K562 (cell line): Measurements from ENCODE around the gene MBD4. TPM values are rescaled to one million over a fixed set of nuclear protein-coding genes. Genes with fewer than 3 reads are reported as not detected.

Experiments used
- ATF1 ChIP-seq, 2 experiments: fragments of 450-650 bp in 1 of 2; IDR thresholded peaks; 2 replicates each; pipeline ENCODE4 v1.6.1; 2016; ENCODE audit warnings: missing compliant biosample characterization in 1 of 2, missing genetic modification characterization in 1 of 2
- CHD2 ChIP-seq: IDR thresholded peaks from 2 replicates; pipeline ENCODE4 v1.6.1; 2011; ENCODE audit warnings: low read depth, low read length
- COPS2 ChIP-seq: fragments of 450-650 bp; conservative IDR thresholded peaks from 2 replicates; pipeline ENCODE4 v1.6.1; 2016; ENCODE audit warnings: mild to moderate bottlenecking, moderate library complexity
- CTBP1 ChIP-seq: fragments of 450-650 bp; IDR thresholded peaks from 2 replicates; pipeline ENCODE4 v1.6.1; 2016; ENCODE audit warnings: borderline replicate concordance
- ESRRA ChIP-seq: fragments of 450-650 bp; IDR thresholded peaks from 2 replicates; pipeline ENCODE4 v1.6.1; 2014; ENCODE audit warnings: low read depth, mild to moderate bottlenecking, moderate library complexity, borderline replicate concordance
- FOXJ2 ChIP-seq: fragments of 200-800 bp; sonication (Bioruptor generic); IDR thresholded peaks from 2 replicates; pipeline ENCODE4 v1.6.1; 2016; ENCODE audit warnings: missing genetic modification characterization, missing compliant biosample characterization
- HIVEP1 ChIP-seq: fragments of 250-450 bp; sonication (Bioruptor Pico); IDR thresholded peaks from 2 replicates; pipeline ENCODE4 v1.4.0; 2020; ENCODE audit warnings: mild to moderate bottlenecking
- HNRNPK ChIP-seq: fragments of 200-400 bp; formaldehyde crosslinking; IDR thresholded peaks from one replicate; pipeline ENCODE4 v1.6.1; 2018; ENCODE audit warnings: mild to moderate bottlenecking, low read depth, low read length; ENCODE audit not compliant: poor library complexity, severe bottlenecking
- ILF3 ChIP-seq: fragments of 450-650 bp; IDR thresholded peaks from 2 replicates; pipeline ENCODE4 v1.6.1; 2018; ENCODE audit warnings: antibody characterized with exemption, mild to moderate bottlenecking, moderate library complexity, borderline replicate concordance
- MYC ChIP-seq, 2 experiments: fragments of 250-450 bp in 1 of 2; sonication (Bioruptor Pico) in 1 of 2; IDR thresholded peaks; 2 replicates each; pipeline versions ENCODE4 v1.5.1 to v1.6.1; 2012 to 2021; ENCODE audit warnings: low read depth in 2 of 2, borderline replicate concordance in 1 of 2, improper control_type of control experiment in 1 of 2, low read length in 1 of 2, mild to moderate bottlenecking in 1 of 2, moderate library complexity in 1 of 2
- NCOA4 ChIP-seq: fragments of 450-650 bp; IDR thresholded peaks from 2 replicates; pipeline ENCODE4 v1.6.1; 2018; ENCODE audit warnings: mild to moderate bottlenecking; ENCODE audit not compliant: partially characterized antibody
- NFIC ChIP-seq: fragments of 450-650 bp; IDR thresholded peaks from 2 replicates; pipeline ENCODE4 v1.6.1; 2017; ENCODE audit warnings: mild to moderate bottlenecking, inconsistent platforms
- RBM22 ChIP-seq: fragments of 200-400 bp; formaldehyde crosslinking; IDR thresholded peaks from 2 replicates; pipeline ENCODE4 v1.6.1; 2018; ENCODE audit warnings: low read length, low read depth; ENCODE audit not compliant: poor library complexity, severe bottlenecking
- SIN3A ChIP-seq, 2 experiments: fragments of 150-350 bp in 1 of 2; IDR thresholded peaks; 2 replicates each; pipeline ENCODE4 v1.6.1; 2011 to 2016; ENCODE audit warnings: borderline replicate concordance in 2 of 2, low read depth in 2 of 2, low read length in 2 of 2, mild to moderate bottlenecking in 2 of 2, moderate library complexity in 2 of 2; ENCODE audit not compliant: control insufficient read depth in 1 of 2
- SREBF2 ChIP-seq: sonication (generic); formaldehyde crosslinking; IDR thresholded peaks from 2 replicates; pipeline ENCODE4 v1.4.0; 2020; ENCODE audit warnings: mild to moderate bottlenecking, missing genetic modification reagents
- TBL1XR1 ChIP-seq, 2 experiments: IDR thresholded peaks; 2 replicates each; pipeline ENCODE4 v1.6.1; 2012; ENCODE audit warnings: improper control_type of control experiment in 2 of 2, low read length in 2 of 2, mild to moderate bottlenecking in 1 of 2
- TEAD4 ChIP-seq, 2 experiments: sonication (generic) in 1 of 2; formaldehyde crosslinking in 1 of 2; IDR thresholded peaks; 2 replicates each; pipeline versions ENCODE4 v1.6.1 to v1.8.0; 2012 to 2022; ENCODE audit warnings: borderline replicate concordance in 1 of 2, inconsistent platforms in 1 of 2, low read length in 1 of 2, mild to moderate bottlenecking in 1 of 2, missing genetic modification reagents in 1 of 2
- U2AF1 ChIP-seq: fragments of 200-400 bp; formaldehyde crosslinking; optimal IDR thresholded peaks from 2 replicates; pipeline ENCODE3; 2017; ENCODE audit warnings: mild to moderate bottlenecking, low read depth, low read length, moderate library complexity
- ZBTB1 ChIP-seq: sonication (generic); formaldehyde crosslinking; IDR thresholded peaks from 2 replicates; pipeline ENCODE4 v1.8.1; 2023; ENCODE audit warnings: missing genetic modification reagents, low read depth, mild to moderate bottlenecking, borderline replicate concordance
- ZNF551 ChIP-seq: fragments of 250-450 bp; sonication (Bioruptor Pico); IDR thresholded peaks from 2 replicates; pipeline ENCODE4 v1.5.0; 2021; ENCODE audit warnings: mild to moderate bottlenecking, moderate library complexity
- ZNF584 ChIP-seq: fragments of 200-800 bp; sonication (Bioruptor generic); IDR thresholded peaks from 2 replicates; pipeline ENCODE4 v1.6.1; 2016; ENCODE audit warnings: low read depth, mild to moderate bottlenecking, missing genetic modification characterization, missing compliant biosample characterization
- polyA plus RNA-seq, 8 experiments: library from polyadenylated mRNA; depleted of rRNA in 4 of 8; stranded (reverse) in 5 of 8; unstranded in 3 of 8; fragments of >200 nt; fragmentation: Nextera tagmentation in 2 of 8; fragmentation: Illumina TruSeq in 1 of 8; extraction: Ambion mirVana in 2 of 8; extraction: Trizol in 1 of 8; gene quantifications; 2 replicates each; pipeline versions ENCODE4 v1.2.1 to v1.2.3, GENCODE V29; 2011 to 2014; ENCODE audit warnings: inconsistent platforms in 1 of 8, missing spikeins in 1 of 8
- total RNA-seq, 7 experiments: library from RNA; depleted of rRNA in 6 of 7; stranded (reverse); fragments of >200 nt in 6 of 7; fragmentation: Illumina TruSeq in 2 of 7; extraction: Trizol in 2 of 7; gene quantifications; 2 replicates each; pipeline versions ENCODE4 v1.2.1 to v1.2.3, GENCODE V29; 2011 to 2021; ENCODE audit warnings: low replicate concordance in 1 of 7
- TF ChIP-seq, protein P1 (sequence below): sonication (generic); formaldehyde crosslinking; IDR thresholded peaks from 2 replicates; pipeline ENCODE4 v1.8.1; 2023; ENCODE audit warnings: mild to moderate bottlenecking, missing genetic modification reagents, moderate library complexity
- TF ChIP-seq, protein P2 (sequence below): fragments of 450-650 bp; IDR thresholded peaks from 2 replicates; pipeline ENCODE4 v1.6.1; 2017; ENCODE audit warnings: antibody characterized with exemption

Gene MBD4
- total and polyA plus RNA-seq, 9 of the 15 experiments (the other 6 are each of a cell fraction or from before 2014, with no cell fraction given) = 13.3 to 63.9 (median 39.0) TPM

DNA sequence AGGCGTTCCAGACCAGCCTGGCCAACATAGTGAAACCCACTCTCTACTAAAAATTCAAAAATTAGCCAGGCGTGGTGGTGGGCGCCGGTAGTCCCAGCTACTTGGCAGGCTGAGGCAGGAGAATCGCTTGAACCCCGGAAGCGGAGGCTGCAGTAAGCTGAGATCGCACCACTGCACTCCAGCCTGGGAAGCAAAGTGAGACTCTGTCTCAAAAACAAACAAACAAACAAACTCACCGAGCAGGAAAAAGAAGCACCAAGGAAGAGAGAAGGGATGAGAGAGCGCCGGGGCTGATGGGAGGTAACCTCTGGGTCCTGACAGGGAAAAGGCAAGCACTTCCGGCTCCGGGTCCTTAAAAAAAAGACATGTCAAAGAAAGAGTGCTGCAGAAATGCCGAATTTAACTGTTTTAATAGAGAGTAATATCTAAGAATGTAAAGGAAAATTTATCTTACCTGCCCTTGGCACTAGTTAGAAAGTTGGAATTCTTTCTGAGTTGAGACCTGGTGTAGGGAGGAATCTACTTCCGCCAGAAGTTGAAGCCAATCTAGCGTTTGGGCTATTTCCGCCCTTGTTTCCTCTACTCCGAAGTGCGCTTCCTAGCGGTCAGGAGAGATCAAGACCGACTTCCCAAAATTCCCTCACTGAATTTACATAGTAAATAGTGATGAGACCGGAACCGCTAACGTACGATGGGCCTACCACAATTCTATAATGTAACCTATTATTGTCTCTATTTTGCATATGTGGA, 40.4 kb downstream of the MBD4 start (continued):
- TF ChIP-seq SIN3A (IDR thresholded peaks at IDR 0.05; ENCODE audit: borderline replicate concordance in 2 of 2, control insufficient read depth in 1 of 2, low read depth in 2 of 2, low read length in 2 of 2) = peak in 1 of 2 experiments; percentile 96; a peak in 2 of 4 replicates
- TF ChIP-seq COPS2 = no peak
- TF ChIP-seq HNRNPK = no peak
- no peak for TF ChIP-seq ATF1 (CRISPR knock-in tag; IDR thresholded peaks at IDR 0.05)
- peak; percentile 76 for TF ChIP-seq ATF1 (tag; IDR thresholded peaks at IDR 0.05)
- TF ChIP-seq U2AF1 = no peak
- TF ChIP-seq TBL1XR1 (IDR thresholded peaks at IDR 0.05; ENCODE audit: low read length in 2 of 2) = peak in 1 of 2 experiments; percentile 40; a peak in 1 of 4 replicates
- TF ChIP-seq TEAD4 (IDR thresholded peaks at IDR 0.05; ENCODE audit: low read length) = peak; percentile 73
- TF ChIP-seq TEAD4 (CRISPR knock-in tag; IDR thresholded peaks at IDR 0.05; ENCODE audit: borderline replicate concordance) = no peak
- TF ChIP-seq, protein P1, sequence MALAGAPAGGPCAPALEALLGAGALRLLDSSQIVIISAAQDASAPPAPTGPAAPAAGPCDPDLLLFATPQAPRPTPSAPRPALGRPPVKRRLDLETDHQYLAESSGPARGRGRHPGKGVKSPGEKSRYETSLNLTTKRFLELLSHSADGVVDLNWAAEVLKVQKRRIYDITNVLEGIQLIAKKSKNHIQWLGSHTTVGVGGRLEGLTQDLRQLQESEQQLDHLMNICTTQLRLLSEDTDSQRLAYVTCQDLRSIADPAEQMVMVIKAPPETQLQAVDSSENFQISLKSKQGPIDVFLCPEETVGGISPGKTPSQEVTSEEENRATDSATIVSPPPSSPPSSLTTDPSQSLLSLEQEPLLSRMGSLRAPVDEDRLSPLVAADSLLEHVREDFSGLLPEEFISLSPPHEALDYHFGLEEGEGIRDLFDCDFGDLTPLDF (CRISPR knock-in tag) = no peak
- TF ChIP-seq RBM22 = no peak
- no peak for TF ChIP-seq ZBTB1
- TF ChIP-seq ILF3 = no peak
- TF ChIP-seq CHD2 = no peak
- TF ChIP-seq ESRRA = no peak
- no peak for TF ChIP-seq FOXJ2 (tag)
- no peak for TF ChIP-seq CTBP1
- peak; percentile 99 for TF ChIP-seq NFIC
- TF ChIP-seq HIVEP1 (CRISPR knock-in tag) = no peak
- no peak for TF ChIP-seq ZNF551
- TF ChIP-seq ZNF584 (CRISPR knock-in tag) = no peak
- no peak for TF ChIP-seq NCOA4
- TF ChIP-seq, protein P2, sequence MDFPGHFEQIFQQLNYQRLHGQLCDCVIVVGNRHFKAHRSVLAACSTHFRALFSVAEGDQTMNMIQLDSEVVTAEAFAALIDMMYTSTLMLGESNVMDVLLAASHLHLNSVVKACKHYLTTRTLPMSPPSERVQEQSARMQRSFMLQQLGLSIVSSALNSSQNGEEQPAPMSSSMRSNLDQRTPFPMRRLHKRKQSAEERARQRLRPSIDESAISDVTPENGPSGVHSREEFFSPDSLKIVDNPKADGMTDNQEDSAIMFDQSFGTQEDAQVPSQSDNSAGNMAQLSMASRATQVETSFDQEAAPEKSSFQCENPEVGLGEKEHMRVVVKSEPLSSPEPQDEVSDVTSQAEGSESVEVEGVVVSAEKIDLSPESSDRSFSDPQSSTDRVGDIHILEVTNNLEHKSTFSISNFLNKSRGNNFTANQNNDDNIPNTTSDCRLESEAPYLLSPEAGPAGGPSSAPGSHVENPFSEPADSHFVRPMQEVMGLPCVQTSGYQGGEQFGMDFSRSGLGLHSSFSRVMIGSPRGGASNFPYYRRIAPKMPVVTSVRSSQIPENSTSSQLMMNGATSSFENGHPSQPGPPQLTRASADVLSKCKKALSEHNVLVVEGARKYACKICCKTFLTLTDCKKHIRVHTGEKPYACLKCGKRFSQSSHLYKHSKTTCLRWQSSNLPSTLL = no peak
- TF ChIP-seq SREBF2 (CRISPR knock-in tag) = no peak
- TF ChIP-seq MYC (IDR thresholded peaks at IDR 0.05; ENCODE audit: low read depth, low read length) = peak; percentile 9; the same call in 1 of the 2 replicates
- TF ChIP-seq MYC (CRISPR knock-in tag; IDR thresholded peaks at IDR 0.05; ENCODE audit: borderline replicate concordance, low read depth) = no peak
